ENCODE data around the gene FGFR1OP2.

- TF ChIP-seq USF1 (IDR thresholded peaks at IDR 0.05; ENCODE audit: borderline replicate concordance, low read depth) (no peak), CTCF (IDR thresholded peaks at IDR 0.05) (no peak), MXI1 (IDR thresholded peaks at IDR 0.05; ENCODE audit: low read depth, low read length) (no peak), USF2 (IDR thresholded peaks at IDR 0.05; ENCODE audit: borderline replicate concordance, low read depth, low read length) (no peak), IRF3 (IDR thresholded peaks at IDR 0.05; ENCODE audit: low read depth, low read length) (no peak), GABPA (IDR thresholded peaks at IDR 0.05; ENCODE audit: low read depth) (no peak), TAF1 (IDR thresholded peaks at IDR 0.05; ENCODE audit: borderline replicate concordance, low read depth, low read length) (no peak), ZBTB33 (IDR thresholded peaks at IDR 0.05; ENCODE audit: borderline replicate concordance, low read depth) (no peak), MEF2A (IDR thresholded peaks at IDR 0.05; ENCODE audit: borderline replicate concordance, low read depth) (no peak), MAX (IDR thresholded peaks at IDR 0.05; ENCODE audit: low read depth) (no peak), REST (IDR thresholded peaks at IDR 0.05; ENCODE audit: low read depth, low read length) (no peak)
These were observed 51.6 kb downstream of the FGFR1OP2 start for GRCh38 chr12:26989873-26990272.

Data from SK-N-SH (cell line).